GM18520 (cell line): Measurements from ENCODE around the gene GRK2.

ENCODE experiments used
- ATAC-seq: cut with Tn5 transposase; IDR thresholded peaks from one replicate; pipeline ENCODE4 v1.9.1; 2021; ENCODE audit not compliant: unreplicated experiment

The GRK2 gene

DNA sequence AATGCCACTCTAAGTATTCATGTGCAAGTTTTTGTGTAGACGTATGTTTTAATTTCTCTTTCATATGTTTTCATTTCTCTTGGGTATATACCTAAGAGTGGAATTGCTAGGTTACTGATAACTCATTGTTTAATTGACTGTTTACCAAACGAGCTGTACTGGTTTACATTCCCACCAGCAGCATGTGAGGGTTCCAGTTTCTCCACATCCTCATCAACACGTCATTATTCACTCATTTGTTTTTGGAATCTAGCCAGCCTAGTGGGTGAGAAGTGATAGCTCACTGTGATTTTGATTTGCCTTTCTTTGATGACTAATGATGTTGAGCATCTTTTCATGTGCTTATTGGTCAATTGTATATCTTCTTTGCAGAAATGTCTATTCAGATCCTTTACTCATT, 26.8 kb downstream of the GRK2 start:
- no peak for ATAC-seq

- no peak for ATAC-seq
These were observed 29.6 kb downstream of the GRK2 start for GRCh38 chr11:67295846-67296245.

GRCh38 chr11:67298786-67299185, 32.5 kb downstream of the GRK2 start:
- ATAC-seq = no peak

DNA sequence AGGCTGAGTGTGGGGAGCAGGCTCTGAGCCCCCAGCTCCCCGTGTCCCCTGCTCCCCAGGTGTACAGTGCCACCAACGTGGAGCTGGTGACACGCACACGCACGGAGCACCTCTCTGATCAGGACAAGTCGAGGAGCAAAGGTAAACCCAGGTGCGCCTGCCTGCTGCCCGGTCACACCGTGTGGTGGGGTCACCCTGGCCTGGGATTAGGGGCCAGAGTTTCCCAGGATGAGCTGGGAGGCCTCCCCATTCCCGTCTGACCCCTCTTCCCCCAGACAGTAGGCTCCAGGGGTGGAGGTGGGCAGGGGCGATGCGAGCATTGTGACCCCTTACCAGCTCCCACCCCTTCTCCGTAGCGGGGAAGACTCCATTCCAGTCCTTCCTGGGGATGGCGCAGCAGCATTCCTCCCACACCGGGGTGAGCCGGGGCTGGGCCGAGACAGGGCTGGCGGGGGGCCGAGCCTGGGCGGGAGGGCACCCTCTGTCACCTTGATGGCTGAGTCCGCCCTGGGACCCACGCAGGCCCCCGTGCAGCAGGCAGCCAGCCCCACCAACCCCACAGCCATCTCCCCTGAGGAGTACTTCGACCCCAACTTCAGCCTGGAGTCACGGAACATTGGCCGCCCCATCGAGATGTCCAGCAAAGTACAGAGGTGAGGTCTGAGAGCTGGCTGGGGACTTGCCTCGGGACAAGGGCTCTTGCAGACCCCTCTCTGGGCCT, 33.4 kb downstream of the GRK2 start:
- ATAC-seq = no peak

GRCh38 chr11:67300256-67300755, 34.0 kb downstream of the GRK2 start:
- ATAC-seq = no peak

DNA sequence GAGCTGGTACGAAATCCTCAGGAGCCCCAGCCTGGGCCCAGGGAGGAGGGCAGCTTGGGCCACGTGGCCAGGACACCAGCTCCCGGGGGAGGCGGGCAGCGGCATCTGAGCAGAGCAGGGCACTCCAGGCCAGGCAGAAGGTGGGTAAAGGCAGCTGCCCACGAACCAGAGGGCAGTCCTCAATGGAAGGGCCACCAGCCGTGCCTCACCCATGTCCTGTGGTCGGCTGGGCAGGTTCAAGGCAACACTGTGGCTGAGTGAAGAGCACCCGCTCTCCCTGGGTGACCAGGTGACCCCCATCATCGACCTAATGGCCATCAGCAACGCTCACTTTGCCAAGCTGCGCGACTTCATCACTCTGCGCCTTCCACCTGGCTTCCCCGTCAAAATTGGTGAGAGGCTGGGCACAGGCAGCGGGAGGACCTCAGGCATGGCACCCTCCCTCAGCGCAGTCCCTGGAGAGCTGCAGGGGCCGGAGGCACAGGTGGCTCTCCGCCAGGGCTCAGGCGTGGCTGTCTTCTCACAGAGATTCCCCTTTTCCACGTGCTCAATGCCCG, 34.6 kb downstream of the GRK2 start:
- ATAC-seq = no peak

GRCh38 chr11:67301313-67301921, 35.1 kb downstream of the GRK2 start:
- ATAC-seq = no peak

GRCh38 chr11:67301951-67302516, 35.8 kb downstream of the GRK2 start:
- ATAC-seq = no peak

DNA sequence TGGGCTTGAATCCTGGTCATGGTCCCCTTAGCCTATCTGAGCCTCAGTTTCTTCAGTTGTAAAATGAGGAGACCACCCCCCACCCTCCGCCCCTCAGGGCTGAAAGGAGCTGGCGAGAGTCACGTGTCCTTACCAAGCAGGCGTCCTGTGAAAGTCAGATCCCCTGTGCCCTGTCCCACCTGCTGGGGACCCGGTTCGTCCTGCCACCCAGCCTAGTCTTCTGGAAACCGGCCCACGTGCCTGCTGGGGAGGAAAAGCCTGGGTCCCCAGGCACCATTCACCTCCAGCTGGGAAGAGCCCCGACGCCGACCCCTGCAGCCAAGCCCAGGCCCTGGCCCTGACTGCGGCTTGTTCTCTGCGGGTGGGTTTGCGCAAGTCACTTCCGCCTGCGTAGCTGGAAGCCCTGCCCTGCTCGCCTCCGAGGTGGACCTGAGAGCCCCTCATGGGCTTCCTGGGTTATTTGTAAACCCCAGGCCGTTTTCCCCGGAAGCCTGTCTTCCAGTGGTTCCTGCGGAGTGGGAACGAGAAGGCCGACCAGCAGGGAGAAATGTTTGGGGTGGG, 36.4 kb downstream of the GRK2 start:
- no peak for ATAC-seq

DNA sequence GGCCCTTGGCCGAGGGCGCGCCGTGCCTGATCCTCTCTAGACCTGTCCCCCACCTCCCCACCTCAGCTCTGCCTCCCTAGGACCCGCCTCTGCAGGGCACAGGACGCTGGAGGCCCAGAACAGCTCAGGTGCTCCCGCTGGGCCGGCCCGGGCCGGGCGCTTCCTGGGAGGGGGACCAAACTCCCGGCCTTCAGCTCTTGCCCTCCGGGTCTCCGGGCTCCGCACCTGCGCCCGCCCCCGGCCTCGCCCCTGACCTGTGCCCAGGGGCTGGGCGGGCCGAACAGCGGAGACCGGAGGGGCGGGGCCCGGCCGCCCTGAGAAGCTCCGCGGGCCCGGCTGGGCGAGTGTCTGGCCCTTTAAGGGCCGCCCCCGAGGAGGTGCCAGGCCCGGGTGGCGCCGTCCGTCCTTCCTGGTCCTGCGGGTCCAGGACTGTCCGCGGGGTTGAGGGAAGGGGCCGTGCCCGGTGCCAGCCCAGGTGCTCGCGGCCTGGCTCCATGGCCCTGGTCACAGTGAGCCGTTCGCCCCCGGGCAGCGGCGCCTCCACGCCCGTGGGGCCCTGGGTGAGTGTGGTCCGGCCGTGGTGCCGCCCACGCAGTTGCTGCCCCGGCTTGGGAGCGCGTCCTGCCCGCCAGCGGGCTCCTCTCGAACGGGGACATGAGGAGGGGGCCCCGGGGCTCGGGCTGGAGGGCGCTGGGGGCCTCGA, 37.0 kb downstream of the GRK2 start, which contains the start of gene SSH3:
SSH3 (plus strand) TSS at position 399 of the 703 bp plus-strand sequence; CDS start at position 495, 96 bp downstream.
- no peak for ATAC-seq

DNA sequence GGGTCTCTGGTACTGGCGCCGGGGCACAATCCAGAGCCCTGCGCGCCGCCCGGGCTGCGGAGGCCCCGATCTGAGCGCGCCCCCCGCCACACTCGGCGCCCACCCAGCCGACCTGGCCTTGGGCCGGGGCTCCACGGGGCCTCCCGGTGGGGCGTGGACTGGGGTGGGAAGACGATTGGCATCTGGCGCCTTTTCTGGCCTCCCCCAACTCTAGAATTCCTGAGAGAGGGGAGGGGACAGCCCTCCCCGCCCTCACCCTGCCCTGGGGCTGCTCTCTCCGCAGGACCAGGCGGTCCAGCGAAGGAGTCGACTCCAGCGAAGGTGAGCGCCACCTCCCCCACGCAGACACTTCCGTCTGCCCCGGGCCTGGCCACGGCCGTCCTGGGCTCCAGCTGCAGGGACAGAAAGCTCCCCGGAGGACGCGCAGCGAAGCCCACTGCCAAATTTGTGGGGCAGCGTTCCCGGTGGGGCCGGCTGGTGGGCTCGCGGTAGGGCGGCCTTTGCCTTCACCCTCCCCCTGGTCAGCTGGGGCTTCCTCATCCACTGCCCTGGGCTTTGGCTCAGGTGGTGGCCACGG, 37.6 kb downstream of the GRK2 start:
- no peak for ATAC-seq

DNA sequence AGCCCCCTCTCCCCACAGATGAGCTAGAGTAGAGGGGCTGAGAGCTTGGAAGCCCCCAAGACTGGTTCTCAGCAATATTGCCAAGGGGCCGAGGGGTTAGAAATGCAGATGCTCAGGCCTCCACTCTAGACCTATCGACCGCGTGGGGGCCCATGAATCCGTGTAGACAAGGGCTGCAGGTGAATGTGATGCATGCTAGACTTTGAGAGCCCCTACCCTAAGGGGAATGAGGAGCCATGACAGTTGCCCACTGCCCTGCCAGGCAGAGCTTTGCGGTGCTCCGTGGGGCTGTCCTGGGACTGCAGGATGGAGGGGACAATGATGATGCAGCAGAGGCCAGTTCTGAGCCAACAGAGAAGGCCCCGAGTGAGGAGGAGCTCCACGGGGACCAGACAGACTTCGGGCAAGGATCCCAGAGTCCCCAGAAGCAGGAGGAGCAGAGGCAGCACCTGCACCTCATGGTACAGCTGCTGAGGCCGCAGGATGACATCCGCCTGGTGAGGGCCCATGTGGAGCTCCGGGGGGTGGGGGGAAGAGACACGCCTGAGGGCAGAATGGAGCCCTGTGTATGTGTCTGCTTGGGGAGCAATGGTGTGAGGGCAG, 38.3 kb downstream of the GRK2 start:
- ATAC-seq = no peak

- no peak for ATAC-seq
These were observed 40.7 kb downstream of the GRK2 start for GRCh38 chr11:67306769-67307544.

DNA sequence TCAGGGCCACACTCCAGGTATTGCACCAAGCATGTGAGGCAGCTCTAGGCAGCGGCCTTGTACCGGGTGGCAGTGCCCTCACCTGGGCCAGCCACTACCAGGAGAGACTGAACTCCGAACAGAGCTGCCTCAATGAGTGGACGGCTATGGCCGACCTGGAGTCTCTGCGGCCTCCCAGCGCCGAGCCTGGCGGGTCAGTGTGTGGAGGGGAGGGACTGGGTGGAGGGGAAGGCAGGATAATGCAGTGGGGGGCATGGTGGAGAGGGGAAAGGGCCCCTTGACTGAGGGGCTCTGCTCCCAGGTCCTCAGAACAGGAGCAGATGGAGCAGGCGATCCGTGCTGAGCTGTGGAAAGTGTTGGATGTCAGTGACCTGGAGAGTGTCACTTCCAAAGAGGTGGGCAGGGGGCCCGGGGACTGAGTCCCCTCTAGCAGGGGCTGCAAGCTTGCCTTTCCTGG, 41.3 kb downstream of the GRK2 start:
- ATAC-seq = no peak

DNA sequence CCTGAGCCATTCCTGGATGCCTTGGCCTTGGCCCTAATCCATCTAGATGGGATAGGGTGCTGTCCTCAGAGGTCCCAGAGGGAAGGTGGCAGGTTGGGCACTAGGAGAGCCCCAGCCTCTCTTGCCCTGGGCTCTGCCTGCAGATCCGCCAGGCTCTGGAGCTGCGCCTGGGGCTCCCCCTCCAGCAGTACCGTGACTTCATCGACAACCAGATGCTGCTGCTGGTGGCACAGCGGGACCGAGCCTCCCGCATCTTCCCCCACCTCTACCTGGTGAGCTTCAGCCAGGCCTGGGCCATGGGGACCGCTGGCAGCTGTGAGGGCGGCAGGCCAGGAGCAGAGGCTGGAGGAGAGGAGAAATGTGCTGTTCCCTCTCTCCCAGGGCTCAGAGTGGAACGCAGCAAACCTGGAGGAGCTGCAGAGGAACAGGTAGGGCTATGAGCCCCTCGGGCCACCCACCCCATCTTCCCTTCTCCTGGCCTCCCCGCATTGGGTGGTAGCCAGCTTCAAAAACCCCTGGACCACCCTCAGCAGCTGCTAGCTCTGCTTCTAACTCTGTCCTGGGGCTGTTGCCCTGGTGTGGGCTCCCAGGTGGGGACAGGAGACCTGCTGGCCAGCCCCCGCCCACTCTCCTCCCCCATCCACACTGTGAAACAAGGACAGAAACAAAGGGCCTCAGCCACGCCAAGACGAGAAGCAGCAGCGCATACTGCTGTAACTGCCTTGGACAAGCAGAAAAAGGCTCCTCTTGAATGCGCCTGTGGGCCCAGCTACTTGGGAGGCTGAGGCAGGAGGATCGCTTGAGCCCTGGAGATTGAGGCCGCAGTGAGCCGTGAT, 42.0 kb downstream of the GRK2 start:
- ATAC-seq = no peak

- ATAC-seq = no peak
These were observed 42.9 kb downstream of the GRK2 start for GRCh38 chr11:67309166-67309565.

DNA sequence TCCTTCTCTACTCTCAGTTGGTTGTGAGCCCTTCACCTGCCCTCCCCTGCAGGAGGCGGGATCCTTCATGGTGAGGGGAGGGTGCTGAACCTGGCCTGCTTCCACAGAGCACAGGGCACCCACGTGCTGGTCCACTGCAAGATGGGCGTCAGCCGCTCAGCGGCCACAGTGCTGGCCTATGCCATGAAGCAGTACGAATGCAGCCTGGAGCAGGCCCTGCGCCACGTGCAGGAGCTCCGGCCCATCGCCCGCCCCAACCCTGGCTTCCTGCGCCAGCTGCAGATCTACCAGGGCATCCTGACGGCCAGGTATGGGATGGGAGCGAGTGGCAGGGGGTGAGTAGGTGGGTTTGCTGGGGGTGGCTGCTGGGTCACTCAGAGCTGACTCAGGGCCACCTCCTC, 43.4 kb downstream of the GRK2 start:
- ATAC-seq = no peak

DNA sequence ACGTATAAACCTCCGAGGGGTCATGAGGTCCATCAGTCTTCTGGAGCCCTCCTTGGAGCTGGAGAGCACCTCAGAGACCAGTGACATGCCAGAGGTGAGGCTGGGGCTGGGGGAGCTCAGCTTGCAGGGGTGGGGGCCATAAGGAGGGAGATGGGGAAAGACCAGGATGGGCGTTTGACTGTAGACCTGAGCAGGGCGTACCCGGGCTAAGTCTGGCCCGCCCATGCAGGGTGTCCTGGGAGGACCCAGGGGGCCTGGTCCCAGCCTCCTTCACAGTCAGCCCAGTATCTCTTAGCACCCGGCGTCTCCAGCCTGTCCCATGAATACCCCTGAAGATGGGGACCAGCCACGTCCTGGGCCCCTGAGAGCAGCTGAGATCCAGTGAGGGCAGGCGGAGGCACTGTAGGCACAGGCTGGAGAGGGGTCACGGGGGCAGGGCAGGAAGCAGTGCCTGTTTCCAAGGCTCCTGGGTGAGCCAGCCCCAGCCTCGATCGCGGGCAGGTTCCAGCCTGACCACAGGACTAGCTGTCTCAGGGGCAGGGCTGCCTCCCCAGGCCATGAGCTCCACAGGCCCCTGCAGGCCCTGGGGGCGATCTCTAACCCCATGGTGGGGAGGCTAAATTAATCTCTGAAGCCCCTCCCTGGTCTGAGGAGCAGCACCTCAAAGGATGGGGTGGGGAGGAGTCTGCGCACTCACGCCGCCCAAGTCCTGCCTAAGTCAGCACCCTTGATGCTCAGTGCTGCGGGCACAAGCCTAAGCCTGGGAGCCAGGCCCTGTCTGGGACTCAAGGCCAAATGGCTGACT, 44.2 kb downstream of the GRK2 start:
- no peak for ATAC-seq
